H9 (cell line): ENCODE measurements around the gene LFNG. TPM values are rescaled to one million over a fixed set of nuclear protein-coding genes. Genes with fewer than 3 reads are reported as not detected.
A peak's percentile ranks its signal among the peaks of the same experiment; 100 is the strongest.

Experiments used
- DNase-seq: peaks from one replicate; pipeline ENCODE4 v3.0.0-alpha.2; 2017
- H2AFZ ChIP-seq: one replicate; pipeline ENCODE4 v1.6.1; 2013; ENCODE audit warnings: mild to moderate bottlenecking, low read length, control low read depth, moderate library complexity
- H2AK5ac ChIP-seq: 2 replicates; pipeline ENCODE4 v1.6.1; 2013; ENCODE audit warnings: low read length, control low read depth, mixed read lengths; ENCODE audit not compliant: insufficient read length
- H2BK120ac ChIP-seq: one replicate; pipeline ENCODE4 v1.6.1; 2013; ENCODE audit warnings: low read depth, mild to moderate bottlenecking, low read length, control low read depth, inconsistent platforms; ENCODE audit not compliant: poor library complexity, severe bottlenecking
- H2BK12ac ChIP-seq: 2 replicates; pipeline ENCODE4 v1.6.1; 2013; ENCODE audit warnings: low read length, control low read depth, mixed read lengths, low read depth; ENCODE audit not compliant: insufficient read length
- H2BK15ac ChIP-seq: 2 replicates; pipeline ENCODE4 v1.6.1; 2013; ENCODE audit warnings: low read depth, low read length, control low read depth
- H2BK20ac ChIP-seq: one replicate; pipeline ENCODE4 v1.6.1; 2013; ENCODE audit warnings: low read depth, mild to moderate bottlenecking, low read length, control low read depth, inconsistent platforms; ENCODE audit not compliant: poor library complexity, severe bottlenecking
- H2BK5ac ChIP-seq: 2 replicates; pipeline ENCODE4 v1.6.1; 2013; ENCODE audit warnings: low read length, control low read depth, mixed read lengths; ENCODE audit not compliant: insufficient read length
- H3K14ac ChIP-seq: 2 replicates; pipeline ENCODE4 v1.6.1; 2013; ENCODE audit warnings: low read length, control low read depth; ENCODE audit not compliant: insufficient read depth
- H3K18ac ChIP-seq: 2 replicates; pipeline ENCODE4 v1.6.1; 2013; ENCODE audit warnings: low read depth, mild to moderate bottlenecking, mixed read lengths, low read length, control low read depth; ENCODE audit not compliant: insufficient read length
- H3K23ac ChIP-seq: 2 replicates; pipeline ENCODE4 v1.6.1; 2013; ENCODE audit warnings: low read length, control low read depth, mixed read lengths, low read depth; ENCODE audit not compliant: insufficient read length
- H3K23me2 ChIP-seq: 2 replicates; pipeline ENCODE4 v1.6.1; 2013; ENCODE audit warnings: low read depth, mild to moderate bottlenecking, mixed read lengths, low read length, control low read depth; ENCODE audit not compliant: insufficient read length, poor library complexity, severe bottlenecking
- H3K27ac ChIP-seq: 2 replicates; pipeline ENCODE4 v1.5.1; 2013; ENCODE audit warnings: low read length, control low read depth, mixed read lengths, low read depth; ENCODE audit not compliant: insufficient read length
- H3K27me3 ChIP-seq: 2 replicates; pipeline ENCODE4 v1.6.1; 2013; ENCODE audit warnings: low read length, control low read depth, inconsistent platforms; ENCODE audit not compliant: insufficient read depth
- H3K4ac ChIP-seq: 2 replicates; pipeline ENCODE4 v1.6.1; 2013; ENCODE audit warnings: low read depth, mild to moderate bottlenecking, control low read depth, inconsistent platforms, low read length, moderate library complexity
- H3K4me1 ChIP-seq: 2 replicates; pipeline ENCODE4 v1.6.1; 2013; ENCODE audit warnings: low read length, control low read depth, inconsistent platforms; ENCODE audit not compliant: insufficient read depth
- H3K4me2 ChIP-seq: 2 replicates; pipeline ENCODE4 v1.6.1; 2013; ENCODE audit warnings: low read length, control low read depth, mixed read lengths; ENCODE audit not compliant: insufficient read length, insufficient read depth
- H3K56ac ChIP-seq: 2 replicates; pipeline ENCODE4 v1.6.1; 2013; ENCODE audit warnings: low read depth, mild to moderate bottlenecking, mixed read lengths, low read length, control low read depth; ENCODE audit not compliant: insufficient read length
- H3K79me1 ChIP-seq: 2 replicates; pipeline ENCODE4 v1.6.1; 2013; ENCODE audit warnings: low read depth, mild to moderate bottlenecking, moderate library complexity, low read length, control low read depth, inconsistent platforms; ENCODE audit not compliant: insufficient read depth, poor library complexity, severe bottlenecking
- H3K79me2 ChIP-seq: 2 replicates; pipeline ENCODE4 v1.6.1; 2013; ENCODE audit warnings: low read length, control low read depth, inconsistent platforms; ENCODE audit not compliant: insufficient read depth
- H3K9ac ChIP-seq: 2 replicates; pipeline ENCODE4 v1.6.1; 2013; ENCODE audit warnings: low read length, control low read depth, mixed read lengths; ENCODE audit not compliant: insufficient read length; ENCODE audit errors: extremely low read depth
- H3K9me3 ChIP-seq: one replicate; pipeline ENCODE4 v1.6.1; 2013; ENCODE audit warnings: low read depth, low read length, inconsistent platforms; ENCODE audit not compliant: control insufficient read depth
- H3T11ph ChIP-seq: one replicate; pipeline ENCODE4 v1.6.1; 2013; ENCODE audit warnings: mild to moderate bottlenecking, low read length, control low read depth, inconsistent platforms
- H4K20me1 ChIP-seq: one replicate; pipeline ENCODE4 v1.6.1; 2013; ENCODE audit not compliant: control insufficient read depth, insufficient read length, insufficient read depth
- H4K5ac ChIP-seq: 2 replicates; pipeline ENCODE4 v1.6.1; 2013; ENCODE audit warnings: low read depth, mild to moderate bottlenecking, mixed read lengths, low read length, control low read depth; ENCODE audit not compliant: insufficient read length
- H4K8ac ChIP-seq: replicated peaks from 2 replicates; pipeline ENCODE4 v1.6.1; 2013; ENCODE audit warnings: low read length, control low read depth, mixed read lengths, low read depth; ENCODE audit not compliant: insufficient read length
- H4K91ac ChIP-seq: 2 replicates; pipeline ENCODE4 v1.6.1; 2013; ENCODE audit warnings: low read depth, mild to moderate bottlenecking, moderate library complexity, mixed read lengths, low read length, control low read depth; ENCODE audit not compliant: insufficient read length
- H3K27ac Mint-ChIP-seq, 3 experiments: 2 replicates in 2 of 3; 3 replicates in 1 of 3; pipeline ENCODE4 v1.8.0; 2020 to 2021; ENCODE audit warnings: mixed read lengths in 3 of 3, mild to moderate bottlenecking in 1 of 3, moderate library complexity in 1 of 3
- H3K27me3 Mint-ChIP-seq: 2 replicates; pipeline ENCODE4 v1.8.0; 2021; ENCODE audit warnings: low read depth, mild to moderate bottlenecking, moderate library complexity, mixed read lengths
- H3K36me3 Mint-ChIP-seq, 3 experiments: 2 replicates in 2 of 3; 3 replicates in 1 of 3; pipeline ENCODE4 v1.8.0; 2020 to 2021; ENCODE audit warnings: low read depth in 3 of 3, mixed read lengths in 3 of 3; ENCODE audit not compliant: insufficient read depth in 1 of 3
- H3K4me1 Mint-ChIP-seq, 2 experiments: 2 replicates each; pipeline ENCODE4 v1.8.0; 2020; ENCODE audit warnings: mixed read lengths in 2 of 2
- H3K4me3 Mint-ChIP-seq, 2 experiments: 2 replicates in 1 of 2; 3 replicates in 1 of 2; pipeline ENCODE4 v1.8.0; 2020 to 2021; ENCODE audit warnings: mild to moderate bottlenecking in 2 of 2, mixed read lengths in 2 of 2, moderate library complexity in 1 of 2
- H3K9me3 Mint-ChIP-seq, 2 experiments: 2 replicates in 1 of 2; 3 replicates in 1 of 2; pipeline ENCODE4 v1.8.0; 2020; ENCODE audit warnings: mild to moderate bottlenecking in 2 of 2, mixed read lengths in 2 of 2, moderate library complexity in 1 of 2
- CTCF ChIP-seq: fragments of 200-600 bp; sonication (generic); conservative IDR thresholded peaks from 3 replicates; pipeline ENCODE4 v1.8.0; 2021; ENCODE audit warnings: antibody characterized with exemption, mild to moderate bottlenecking
- WGBS: extraction: QIAGEN DNeasy Blood & Tissue Kit; methylation state at CpG from one replicate; pipeline ENCODE4 v1.1.7; 2013; ENCODE audit warnings: missing lambda C conversion rate, low lambda C conversion rate, mixed read lengths; ENCODE audit not compliant: insufficient read length; ENCODE audit errors: extremely low coverage; 5-methylcytosine and 5-hydroxymethylcytosine counted together
- total RNA-seq: library from RNA; stranded (reverse); gene quantifications from 2 replicates; pipeline ENCODE4 v1.2.1, GENCODE V29; 2021

Gene LFNG
- total RNA-seq, 1 experiment from 2014 or later = 52.9 TPM

GRCh38 chr7:2525658-2526630 lies 6.4 kb downstream of the LFNG start:
- Histone ChIP-seq H4K20me1 (no peaks in the 10 kb centered on the region), H4K8ac (no peak overlapping the region), H4K5ac (no peak overlapping the region), H3K23me2 (no peaks in the 10 kb centered on the region), H3K9me3 (no peaks in the 10 kb centered on the region), H3K79me1 (no peaks in the 10 kb centered on the region), H2BK20ac (no peak overlapping the region), H3K4me1 (no peaks in the 10 kb centered on the region; the same call in 1 of the 2 replicates), H3K27ac (no peak overlapping the region), H3K14ac (no peak overlapping the region; the same call in 1 of the 2 replicates), H2BK15ac (no peak overlapping the region), H3K27me3 (no peaks in the 10 kb centered on the region), H2AK5ac (no peak overlapping the region), H3K23ac (no peak overlapping the region), H3T11ph (no peak overlapping the region), H2BK120ac (no peak overlapping the region), H3K56ac (no peak overlapping the region), H3K9ac (no peak overlapping the region), H3K4ac (no peak overlapping the region; the same call in 1 of the 2 replicates), H2AFZ (no peak overlapping the region), H2BK12ac (no peak overlapping the region), H3K79me2 (no peaks in the 10 kb centered on the region; the same call in 1 of the 2 replicates), H3K18ac (no peak overlapping the region), H2BK5ac (no peak overlapping the region), H3K4me2 (no peak overlapping the region), H4K91ac (no peak overlapping the region)
- Mint-ChIP-seq H3K36me3 (peaks cover 0 to 34% (median 31%) of the 10 kb centered on the region in 3 experiments; a peak in 6 of 7 replicates), H3K4me1 (peaks cover 41 to 54% of the 10 kb centered on the region in 2 experiments), H3K27me3 (peaks cover under 1% of the 10 kb centered on the region; the same call in 1 of the 2 replicates), H3K27ac (peak overlapping the region in 1 of 3 experiments; percentile 85; a peak in 2 of 7 replicates), H3K9me3 (no peaks in the 10 kb centered on the region), H3K4me3 (no peak overlapping the region; a peak in 1 of 5 replicates)
- DNase-seq = no peak
- WGBS = no CpG with 5 or more reads among the region's 36 CpGs
- TF ChIP-seq CTCF = no peak
